SK-N-SH (cell line): Measurements from ENCODE around the gene PABPC1L. TPM values are rescaled to one million over a fixed set of nuclear protein-coding genes. Genes with fewer than 3 reads are reported as not detected.

Source experiments
- CTCF ChIA-PET: fragments of 300-600, 350-600 bp; formaldehyde crosslinking; extraction: SDS; loops from one replicate; lab custom pipeline; 2021; lab: Yijun Ruan, JAX
- POLR2A ChIA-PET: fragments of 350-600 bp; sonication (Branson Sonifier 250); formaldehyde crosslinking; extraction: SDS; loops from one replicate; lab custom pipeline; 2020; ENCODE audit warnings: antibody characterized with exemption, inconsistent platforms; lab: Yijun Ruan, JAX
- DNase-seq: peaks from one replicate; pipeline ENCODE4 v3.0.0; 2012
- H2AFZ ChIP-seq: fragments of 200-600 bp; sonication (generic); 2 replicates; pipeline ENCODE4 v1.8.1; 2016; ENCODE audit warnings: antibody characterized with exemption, mild to moderate bottlenecking, low read depth
- H3F3A ChIP-seq: fragments of 200-600 bp; sonication (generic); replicated peaks from 2 replicates; pipeline ENCODE3; 2016; ENCODE audit warnings: antibody characterized with exemption, mild to moderate bottlenecking; ENCODE audit not compliant: insufficient read depth
- H3K27ac ChIP-seq, 2 experiments: fragments of 200-500 bp in 1 of 2; fragments of 200-600 bp in 1 of 2; sonication (Bioruptor generic) in 1 of 2; sonication (generic), shearing (Covaris generic) in 1 of 2; 2 replicates each; pipeline versions ENCODE4 v1.5.1 to v1.6.1; 2014 to 2016; ENCODE audit warnings: low read depth in 2 of 2, inconsistent platforms in 1 of 2, low read length in 1 of 2, mild to moderate bottlenecking in 1 of 2, mixed read lengths in 1 of 2
- H3K27me3 ChIP-seq: fragments of 200-600 bp; sonication (generic), shearing (Covaris generic); 2 replicates; pipeline ENCODE4 v1.6.1; 2016; ENCODE audit warnings: mixed run types; ENCODE audit not compliant: insufficient read depth
- H3K36me3 ChIP-seq, 2 experiments: fragments of 200-500 bp in 1 of 2; fragments of 200-600 bp in 1 of 2; sonication (Bioruptor generic) in 1 of 2; sonication (generic) in 1 of 2; replicated peaks in 1 of 2; 2 replicates each; pipeline versions ENCODE3 to v1.5.1; 2014 to 2016; ENCODE audit warnings: low read length in 1 of 2, mild to moderate bottlenecking in 1 of 2; ENCODE audit not compliant: insufficient read depth in 2 of 2, control insufficient read depth in 1 of 2
- H3K4me1 ChIP-seq, 2 experiments: fragments of 200-500 bp in 1 of 2; fragments of 200-600 bp in 1 of 2; sonication (Bioruptor generic) in 1 of 2; sonication (generic), shearing (Covaris generic) in 1 of 2; 2 replicates each; pipeline versions ENCODE4 v1.5.1 to v1.6.1; 2014 to 2016; ENCODE audit warnings: low read depth in 1 of 2, low read length in 1 of 2, mixed run types in 1 of 2; ENCODE audit not compliant: insufficient read depth in 2 of 2, control insufficient read depth in 1 of 2
- H3K4me2 ChIP-seq: fragments of 200-600 bp; sonication (generic), shearing (Covaris generic); 2 replicates; pipeline ENCODE4 v1.6.1; 2017; ENCODE audit warnings: mixed run types
- H3K4me3 ChIP-seq, 2 experiments: fragments of 200-500 bp in 1 of 2; fragments of 200-600 bp in 1 of 2; sonication (Bioruptor generic) in 1 of 2; sonication (generic), shearing (Covaris generic) in 1 of 2; 2 replicates each; pipeline versions ENCODE4 v1.5.1 to v1.8.1; 2014 to 2016; ENCODE audit warnings: low read depth in 2 of 2, inconsistent platforms in 1 of 2, low read length in 1 of 2, mild to moderate bottlenecking in 1 of 2, mixed read lengths in 1 of 2, moderate library complexity in 1 of 2
- H3K79me2 ChIP-seq: fragments of 200-600 bp; sonication (generic); 2 replicates; pipeline ENCODE4 v1.8.1; 2017; ENCODE audit warnings: mild to moderate bottlenecking; ENCODE audit not compliant: insufficient read depth
- H3K9ac ChIP-seq: fragments of 200-600 bp; sonication (generic); 2 replicates; pipeline ENCODE4 v1.6.1; 2017; ENCODE audit warnings: mixed run types
- H3K9me2 ChIP-seq: fragments of 200-600 bp; sonication (generic); 2 replicates; pipeline ENCODE4 v1.6.1; 2017; ENCODE audit warnings: mixed run types
- H3K9me3 ChIP-seq: fragments of 200-600 bp; sonication (generic); 2 replicates; pipeline ENCODE4 v1.6.1; 2017; ENCODE audit warnings: mixed run types, mild to moderate bottlenecking, moderate library complexity
- H4K20me1 ChIP-seq: fragments of 200-600 bp; sonication (generic); 2 replicates; pipeline ENCODE4 v1.6.1; 2017; ENCODE audit warnings: mild to moderate bottlenecking, mixed run types; ENCODE audit not compliant: insufficient read depth
- CTCF ChIP-seq: fragments of 200-600 bp; sonication (generic); IDR thresholded peaks from 2 replicates; pipeline ENCODE4 v1.6.1; 2017; ENCODE audit warnings: antibody characterized with exemption, mild to moderate bottlenecking, moderate library complexity
- EZH2phosphoT487 ChIP-seq: fragments of 200-600 bp; sonication (generic); IDR thresholded peaks from 2 replicates; pipeline ENCODE4 v1.6.1; 2017; ENCODE audit warnings: low read depth, mixed run types, mild to moderate bottlenecking, antibody characterized with exemption, moderate library complexity, borderline replicate concordance
- FOSL2 ChIP-seq: IDR thresholded peaks from 2 replicates; pipeline ENCODE4 v1.4.0; 2012; ENCODE audit warnings: low read depth, mild to moderate bottlenecking, moderate library complexity, borderline replicate concordance
- GATA2 ChIP-seq: sonication (generic); formaldehyde crosslinking; IDR thresholded peaks from 2 replicates; pipeline ENCODE4 v1.5.0; 2020; ENCODE audit warnings: mild to moderate bottlenecking, missing genetic modification reagents
- IRF3 ChIP-seq: fragments of 150-350 bp; IDR thresholded peaks from 2 replicates; pipeline ENCODE4 v1.6.1; 2016; ENCODE audit warnings: mild to moderate bottlenecking, low read depth, low read length
- MAX ChIP-seq: IDR thresholded peaks from 2 replicates; pipeline ENCODE4 v1.4.0; 2012; ENCODE audit warnings: low read depth
- MXI1 ChIP-seq: IDR thresholded peaks from 2 replicates; pipeline ENCODE4 v1.6.1; 2012; ENCODE audit warnings: mild to moderate bottlenecking, low read depth, low read length, improper control_type of control experiment
- RAD21 ChIP-seq: IDR thresholded peaks from 2 replicates; pipeline ENCODE4 v1.6.1; 2012; ENCODE audit warnings: mild to moderate bottlenecking, low read length
- RCOR1 ChIP-seq: fragments of 150-350 bp; IDR thresholded peaks from 2 replicates; pipeline ENCODE4 v1.6.1; 2017; ENCODE audit warnings: antibody characterized with exemption, low read length
- RXRA ChIP-seq: IDR thresholded peaks from 2 replicates; pipeline ENCODE4 v1.4.0; 2012; ENCODE audit warnings: low read depth, mild to moderate bottlenecking, borderline replicate concordance
- SIN3A ChIP-seq: IDR thresholded peaks from 2 replicates; pipeline ENCODE4 v1.6.1; 2012; ENCODE audit warnings: low read depth, mild to moderate bottlenecking, low read length, moderate library complexity, borderline replicate concordance
- SMC3 ChIP-seq: IDR thresholded peaks from 2 replicates; pipeline ENCODE4 v1.6.1; 2012; ENCODE audit warnings: low read depth, low read length, improper control_type of control experiment
- TEAD4 ChIP-seq: IDR thresholded peaks from 2 replicates; pipeline ENCODE4 v1.4.0; 2012; ENCODE audit warnings: mild to moderate bottlenecking, borderline replicate concordance; ENCODE audit not compliant: insufficient read depth
- WGBS: methylation state at CpG from one replicate; pipeline ENCODE4 v1.1.6; 2017; ENCODE audit warnings: low lambda C conversion rate; 5-methylcytosine and 5-hydroxymethylcytosine counted together
- polyA plus RNA-seq, 3 experiments: library from polyadenylated mRNA; depleted of rRNA; stranded (reverse); fragments of >200 nt; gene quantifications; 2 replicates each; pipeline ENCODE4 v1.2.3, GENCODE V29; 2012

PABPC1L gene
- polyA plus RNA-seq, 1 of the 3 experiments (the other 2 are of a cell fraction) = 205 TPM

GRCh38 chr20:44894959-44895358, 14.9 kb upstream of the PABPC1L start (continued):
- no peak for TF ChIP-seq CTCF
- TF ChIP-seq RXRA = no peak
- no peak for TF ChIP-seq RAD21

- peaks cover 100% of the 10 kb centered on the region for H3K79me2 ChIP-seq
- no peak for DNase-seq
- no peaks in the 10 kb centered on the region for H3F3A ChIP-seq
- no peak overlapping the region for H3K27ac ChIP-seq
- H2AFZ ChIP-seq = no peak overlapping the region
- H3K9me3 ChIP-seq = no peaks in the 10 kb centered on the region
- no peak overlapping the region for H3K9ac ChIP-seq
- no peak overlapping the region for H3K4me3 ChIP-seq
- WGBS = 100% methylated on average over 1 of the region's 1 CpG
- peaks cover 0 to 2% of the 10 kb centered on the region in 2 experiments; a peak in 3 of 4 replicates for H3K4me1 ChIP-seq
- peaks cover 23 to 33% of the 10 kb centered on the region in 2 experiments for H3K36me3 ChIP-seq
- no peaks in the 10 kb centered on the region for H3K27me3 ChIP-seq
- H3K4me2 ChIP-seq = no peak overlapping the region
- CTCF ChIA-PET = interaction anchor here (0.6 to 2.1 kb wide), 3 partner anchors 8 to 61 kb away, joined by 3 to 9 read pairs (median 3); no protein-coding TSS in a partner anchor
- peaks cover 100% of the 10 kb centered on the region for H4K20me1 ChIP-seq
- TF ChIP-seq MXI1 (no peak), RCOR1 (no peak), MAX (no peak), SIN3A (no peak), TEAD4 (no peak), IRF3 (no peak), EZH2phosphoT487 (no peak), SMC3 (no peak), FOSL2 (no peak), RAD21 (no peak), GATA2 (CRISPR knock-in tag) (no peak)
- no peaks in the 10 kb centered on the region for H3K9me2 ChIP-seq
- POLR2A ChIA-PET = interaction anchor here (0.6 to 2.0 kb wide), 2 partner anchors 11 to 55 kb away, joined by 3 to 7 read pairs; partner anchors contain the start of gene YWHAB
These were observed 13.3 kb upstream of the PABPC1L start for GRCh38 chr20:44896583-44896982.
